ENCODE data around the gene MTFR1L. TPM values are rescaled to one million over a fixed set of nuclear protein-coding genes. Genes with fewer than 3 reads are reported as not detected.

MTFR1L gene
- total RNA-seq, 1 experiment from 2014 or later, result 41.7 TPM

DNA sequence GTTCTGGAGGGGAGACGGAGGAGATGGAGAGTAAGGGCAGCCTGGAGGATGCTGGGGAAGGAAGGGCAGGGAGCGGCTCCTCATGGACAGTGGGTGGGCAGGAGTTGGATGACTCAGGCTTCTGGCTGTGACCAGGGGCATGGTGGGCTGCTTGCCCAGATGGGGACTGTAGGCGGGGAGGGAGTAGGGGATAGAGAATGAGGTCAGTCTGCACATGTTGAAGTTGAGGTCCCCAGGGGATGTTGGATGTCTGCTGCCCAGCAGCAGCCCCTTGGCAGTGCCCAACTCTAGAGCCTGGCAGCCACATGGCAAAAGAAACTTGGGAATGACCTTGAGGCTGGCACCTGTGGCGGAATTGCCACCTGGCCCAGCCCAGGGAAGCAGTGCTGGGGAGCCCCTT, 13.3 kb upstream of the MTFR1L start:
- H3K9me2 ChIP-seq (ENCODE audit: insufficient read depth), result no peaks in the 10 kb centered on the region
- no peak for TF ChIP-seq EZH2 (IDR thresholded peaks at IDR 0.05; ENCODE audit: low read depth)
- TF ChIP-seq, protein P1, sequence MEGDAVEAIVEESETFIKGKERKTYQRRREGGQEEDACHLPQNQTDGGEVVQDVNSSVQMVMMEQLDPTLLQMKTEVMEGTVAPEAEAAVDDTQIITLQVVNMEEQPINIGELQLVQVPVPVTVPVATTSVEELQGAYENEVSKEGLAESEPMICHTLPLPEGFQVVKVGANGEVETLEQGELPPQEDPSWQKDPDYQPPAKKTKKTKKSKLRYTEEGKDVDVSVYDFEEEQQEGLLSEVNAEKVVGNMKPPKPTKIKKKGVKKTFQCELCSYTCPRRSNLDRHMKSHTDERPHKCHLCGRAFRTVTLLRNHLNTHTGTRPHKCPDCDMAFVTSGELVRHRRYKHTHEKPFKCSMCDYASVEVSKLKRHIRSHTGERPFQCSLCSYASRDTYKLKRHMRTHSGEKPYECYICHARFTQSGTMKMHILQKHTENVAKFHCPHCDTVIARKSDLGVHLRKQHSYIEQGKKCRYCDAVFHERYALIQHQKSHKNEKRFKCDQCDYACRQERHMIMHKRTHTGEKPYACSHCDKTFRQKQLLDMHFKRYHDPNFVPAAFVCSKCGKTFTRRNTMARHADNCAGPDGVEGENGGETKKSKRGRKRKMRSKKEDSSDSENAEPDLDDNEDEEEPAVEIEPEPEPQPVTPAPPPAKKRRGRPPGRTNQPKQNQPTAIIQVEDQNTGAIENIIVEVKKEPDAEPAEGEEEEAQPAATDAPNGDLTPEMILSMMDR (conservative IDR thresholded peaks at IDR 0.05), result no peak
- no peaks in the 10 kb centered on the region for H3F3A ChIP-seq (ENCODE audit: insufficient read depth, low read depth)
- H4K20me1 ChIP-seq (ENCODE audit: insufficient read depth), result no peaks in the 10 kb centered on the region
- CTCF ChIA-PET, result no interaction called here
- H3K4me3 ChIP-seq, result no peak overlapping the region
- no peaks in the 10 kb centered on the region for H3K36me3 ChIP-seq (ENCODE audit: low read depth)
- POLR2A ChIA-PET (ENCODE audit: unreplicated experiment), result no interaction called here
- no peaks in the 10 kb centered on the region for H3K79me2 ChIP-seq (ENCODE audit: low read depth)
- no peak overlapping the region for H3K4me2 ChIP-seq
- no peak overlapping the region for H3K27ac ChIP-seq
- H3K9me3 ChIP-seq (ENCODE audit: insufficient read depth, low read depth), result no peaks in the 10 kb centered on the region
- intact Hi-C loops (cut with micrococcal nuclease; ENCODE audit: unreplicated experiment), result no loop called here
- DNase-seq, result no peak
- no peaks in the 10 kb centered on the region for H3K27me3 ChIP-seq (ENCODE audit: insufficient read depth, low read depth)
- H3K4me1 ChIP-seq (replicated peaks; ENCODE audit: insufficient read depth), result no peaks in the 10 kb centered on the region
- H2AFZ ChIP-seq, result no peak overlapping the region
- BruUV-seq (replicated peaks), result no TSS peak

DNA sequence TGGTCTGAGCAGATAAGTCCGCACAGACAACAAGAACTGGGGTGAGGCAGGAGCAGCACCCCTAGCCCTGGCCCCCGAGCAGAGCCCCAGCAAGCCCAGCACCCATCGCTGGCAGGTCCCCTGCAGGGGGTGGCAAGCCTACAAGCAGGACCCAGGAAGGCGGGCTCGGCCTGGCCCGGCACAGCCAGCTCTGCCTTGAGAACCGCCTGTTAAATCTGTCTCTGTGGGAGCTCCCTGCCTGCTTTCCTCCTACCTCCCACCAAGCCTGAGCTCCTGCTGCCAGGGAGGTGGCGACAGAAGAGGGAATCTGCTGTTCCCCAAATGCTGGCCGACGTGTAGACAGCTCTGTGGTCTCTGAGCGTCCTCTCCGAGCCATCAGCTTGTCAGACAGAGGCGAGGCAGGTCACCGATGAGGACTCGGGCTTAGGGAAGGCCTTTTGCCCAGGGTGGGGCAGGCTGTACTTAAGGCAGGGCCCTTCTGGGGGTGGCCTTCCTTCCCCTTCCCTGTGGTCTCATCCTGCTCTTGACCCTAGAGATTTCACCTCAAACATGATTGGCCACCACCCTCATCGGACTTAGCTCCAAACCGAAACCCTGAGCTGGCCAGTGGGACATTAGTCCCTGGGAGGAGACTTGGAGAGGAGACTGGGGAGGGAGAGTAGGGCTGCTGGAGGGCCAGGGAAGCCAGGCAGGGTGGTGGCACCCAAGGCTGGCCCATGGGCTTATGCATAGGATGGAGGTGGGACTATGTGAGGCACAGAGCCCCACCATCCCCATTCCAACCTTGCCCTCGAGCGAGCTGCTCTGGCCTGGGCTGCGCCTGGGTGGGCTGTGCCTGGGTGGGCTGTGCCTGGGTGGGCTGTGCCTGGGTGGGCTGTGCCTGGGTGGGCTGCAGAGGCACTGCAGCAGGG, 12.0 kb upstream of the MTFR1L start:
- no peak overlapping the region for H3K4me2 ChIP-seq
- H3K9me3 ChIP-seq (ENCODE audit: insufficient read depth, low read depth), result no peaks in the 10 kb centered on the region
- no peaks in the 10 kb centered on the region for H3K79me2 ChIP-seq (ENCODE audit: low read depth)
- TF ChIP-seq, protein P1 (conservative IDR thresholded peaks at IDR 0.05), result no peak
- TF ChIP-seq EZH2 (IDR thresholded peaks at IDR 0.05; ENCODE audit: low read depth), result no peak
- H4K20me1 ChIP-seq (ENCODE audit: insufficient read depth), result no peaks in the 10 kb centered on the region
- H3K27ac ChIP-seq, result no peak overlapping the region
- POLR2A ChIA-PET (ENCODE audit: unreplicated experiment), result interaction anchor here (0.5 to 0.6 kb wide), 3 partner anchors 96 to 190 kb away, joined by 3 to 11 read pairs (median 6); partner anchors contain the start of gene PAFAH2
- no TSS peak for BruUV-seq (replicated peaks)
- DNase-seq, result no peak
- no peak overlapping the region for H3K4me3 ChIP-seq
- no peaks in the 10 kb centered on the region for H3K27me3 ChIP-seq (ENCODE audit: insufficient read depth, low read depth)
- H3F3A ChIP-seq (ENCODE audit: insufficient read depth, low read depth), result no peaks in the 10 kb centered on the region
- H2AFZ ChIP-seq, result no peak overlapping the region
- no peaks in the 10 kb centered on the region for H3K9me2 ChIP-seq (ENCODE audit: insufficient read depth)
- no peaks in the 10 kb centered on the region for H3K4me1 ChIP-seq (replicated peaks; ENCODE audit: insufficient read depth)
- no peaks in the 10 kb centered on the region for H3K36me3 ChIP-seq (ENCODE audit: low read depth)
- intact Hi-C loops (cut with micrococcal nuclease; ENCODE audit: unreplicated experiment), result no loop called here
- CTCF ChIA-PET, result interaction anchor here (0.5 kb wide), 1 partner anchor 235 kb away, joined by 6 read pairs; no protein-coding TSS in a partner anchor

DNA sequence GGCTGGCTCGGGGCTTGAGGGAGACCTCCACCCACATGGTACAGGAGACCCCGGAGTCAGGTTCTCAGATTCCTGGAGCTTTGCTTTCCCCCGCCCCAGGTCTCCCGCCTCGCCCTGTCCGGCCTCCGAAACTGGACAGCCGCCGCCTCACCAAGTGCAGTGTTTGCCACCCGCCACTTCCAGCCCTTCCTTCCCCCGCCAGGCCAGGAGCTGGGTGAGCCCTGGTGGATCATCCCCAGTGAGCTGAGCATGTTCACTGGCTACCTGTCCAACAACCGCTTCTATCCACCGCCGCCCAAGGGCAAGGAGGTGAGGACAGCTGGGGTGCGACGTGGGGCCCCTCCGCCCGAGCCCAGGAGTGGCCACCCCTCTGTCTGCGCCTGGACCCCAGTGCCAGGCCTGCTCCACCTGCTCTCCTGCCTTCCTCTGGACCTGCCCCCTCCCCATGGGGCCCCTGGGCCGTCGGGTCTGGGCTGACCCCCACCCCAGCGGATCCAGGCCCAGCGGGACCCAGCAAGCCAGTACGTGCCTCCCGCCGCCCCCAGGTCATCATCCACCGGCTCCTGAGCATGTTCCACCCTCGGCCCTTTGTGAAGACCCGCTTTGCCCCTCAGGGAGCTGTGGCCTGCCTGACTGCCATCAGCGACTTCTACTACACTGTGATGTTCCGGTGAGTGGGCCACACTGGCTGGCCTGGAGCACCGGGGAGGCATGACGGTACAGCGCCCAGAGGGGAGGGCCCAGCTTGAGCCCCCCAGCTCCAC, 11.1 kb upstream of the MTFR1L start:
- Histone ChIP-seq H3K79me2 (ENCODE audit: low read depth) (no peaks in the 10 kb centered on the region), H3K4me2 (no peak overlapping the region), H3K9me2 (ENCODE audit: insufficient read depth) (no peaks in the 10 kb centered on the region), H3K27ac (no peak overlapping the region), H2AFZ (no peak overlapping the region), H3F3A (ENCODE audit: insufficient read depth, low read depth) (no peaks in the 10 kb centered on the region), H3K4me3 (no peak overlapping the region), H3K4me1 (replicated peaks; ENCODE audit: insufficient read depth) (no peaks in the 10 kb centered on the region), H3K9me3 (ENCODE audit: insufficient read depth, low read depth) (no peaks in the 10 kb centered on the region), H3K36me3 (ENCODE audit: low read depth) (no peaks in the 10 kb centered on the region), H3K27me3 (ENCODE audit: insufficient read depth, low read depth) (no peaks in the 10 kb centered on the region), H4K20me1 (ENCODE audit: insufficient read depth) (no peaks in the 10 kb centered on the region)
- TF ChIP-seq, protein P1 (conservative IDR thresholded peaks at IDR 0.05), result no peak
- TF ChIP-seq EZH2 (IDR thresholded peaks at IDR 0.05; ENCODE audit: low read depth), result no peak
- no TSS peak for BruUV-seq (replicated peaks)
- ChIA-PET POLR2A (ENCODE audit: unreplicated experiment) (interaction anchor here (0.5 to 0.6 kb wide), 3 partner anchors 95 to 189 kb away, joined by 3 to 11 read pairs (median 6); partner anchors contain the start of gene PAFAH2), CTCF (interaction anchor here (0.5 kb wide), 1 partner anchor 44 kb away, joined by 3 read pairs; no protein-coding TSS in a partner anchor)
- intact Hi-C loops (cut with micrococcal nuclease; ENCODE audit: unreplicated experiment), result no loop called here
- no peak for DNase-seq
